ENCODE measurements around the gene ITPRID1. TPM values are rescaled to one million over a fixed set of nuclear protein-coding genes. Genes with fewer than 3 reads are reported as not detected.

ITPRID1 gene
- total RNA-seq, 1 experiment from 2014 or later = not detected

- no peak overlapping the region for H3K4me3 ChIP-seq (ENCODE audit: low read depth in 2 of 2, low read length in 2 of 2)
- H3K4me1 ChIP-seq (ENCODE audit: control insufficient read depth, insufficient read depth, low read length) = no peaks in the 10 kb centered on the region
- BruUV-seq (replicated peaks) = no TSS peak
- TF ChIP-seq REST (IDR thresholded peaks at IDR 0.05; ENCODE audit: insufficient read depth in 1 of 2, low read depth in 2 of 2, low read length in 1 of 2) (no peak), TCF7L2 (IDR thresholded peaks at IDR 0.05; ENCODE audit: low read depth, low read length) (no peak), CTCF (IDR thresholded peaks at IDR 0.05) (no peak), SIN3A (IDR thresholded peaks at IDR 0.05; ENCODE audit: borderline replicate concordance, insufficient read depth, low read depth, low read length) (no peak), POLR2AphosphoS5 (IDR thresholded peaks at IDR 0.05; ENCODE audit: low read depth, low read length) (no peak)
- ChIA-PET CTCF (no interaction called here), POLR2A (no interaction called here)
- no peaks in the 10 kb centered on the region for H3K36me3 ChIP-seq (ENCODE audit: control insufficient read depth, insufficient read depth, low read length)
- intact Hi-C loops (cut with micrococcal nuclease; ENCODE audit: unreplicated experiment) = no loop called here
- in situ Hi-C loops (cut with HindIII; ENCODE audit: low pct_unique_long_range_greater_than_20kb, low sequenced_read_pairs) = no loop called here
- H3K27me3 ChIP-seq (ENCODE audit: control insufficient read depth, insufficient read depth, low read length) = no peaks in the 10 kb centered on the region
- DNase-seq (ENCODE audit: low read depth, low spot score) (no peak), ATAC-seq (no peak)
- no peak overlapping the region for H3K27ac ChIP-seq (ENCODE audit: low read length)
- H3K9me3 ChIP-seq (ENCODE audit: control insufficient read depth, insufficient read depth, low read depth, low read length) = no peaks in the 10 kb centered on the region
These were observed 99.7 kb downstream of the ITPRID1 start for GRCh38 chr7:31613604-31614003.

- Histone ChIP-seq H3K27ac (ENCODE audit: low read length) (no peak overlapping the region), H3K36me3 (ENCODE audit: control insufficient read depth, insufficient read depth, low read length) (no peaks in the 10 kb centered on the region), H3K4me3 (ENCODE audit: low read depth in 2 of 2, low read length in 2 of 2) (no peak overlapping the region), H3K4me1 (ENCODE audit: control insufficient read depth, insufficient read depth, low read length) (no peaks in the 10 kb centered on the region), H3K27me3 (ENCODE audit: control insufficient read depth, insufficient read depth, low read length) (no peaks in the 10 kb centered on the region), H3K9me3 (ENCODE audit: control insufficient read depth, insufficient read depth, low read depth, low read length) (no peaks in the 10 kb centered on the region)
- CTCF ChIA-PET = interaction anchor here (2.6 kb wide), 1 partner anchor 499 kb away, joined by 9 read pairs; no protein-coding TSS in a partner anchor
- POLR2A ChIA-PET = no interaction called here
- ATAC-seq (no peak), DNase-seq (ENCODE audit: low read depth, low spot score) (no peak)
- in situ Hi-C loops (cut with HindIII; ENCODE audit: low pct_unique_long_range_greater_than_20kb, low sequenced_read_pairs) (no loop called here), intact Hi-C loops (cut with micrococcal nuclease; ENCODE audit: unreplicated experiment) (loop anchor here (2.0 kb wide), 1 partner anchor 499 kb away; no protein-coding TSS in a partner anchor)
- TF ChIP-seq POLR2AphosphoS5 (IDR thresholded peaks at IDR 0.05; ENCODE audit: low read depth, low read length) = no peak
- no peak for TF ChIP-seq TCF7L2 (IDR thresholded peaks at IDR 0.05; ENCODE audit: low read depth, low read length)
- TF ChIP-seq REST (IDR thresholded peaks at IDR 0.05; ENCODE audit: insufficient read depth in 1 of 2, low read depth in 2 of 2, low read length in 1 of 2) = no peak
- TF ChIP-seq SIN3A (IDR thresholded peaks at IDR 0.05; ENCODE audit: borderline replicate concordance, insufficient read depth, low read depth, low read length) = no peak
- TF ChIP-seq CTCF (IDR thresholded peaks at IDR 0.05) = no peak
- no TSS peak for BruUV-seq (replicated peaks)
These were observed 119.6 kb downstream of the ITPRID1 start for GRCh38 chr7:31633467-31633866.
